ENCODE data around the gene ARMH3. TPM values are rescaled to one million over a fixed set of nuclear protein-coding genes. Genes with fewer than 3 reads are reported as not detected.

ARMH3 gene
- total RNA-seq, 1 donor from 2014 or later: 26.6 TPM

DNA sequence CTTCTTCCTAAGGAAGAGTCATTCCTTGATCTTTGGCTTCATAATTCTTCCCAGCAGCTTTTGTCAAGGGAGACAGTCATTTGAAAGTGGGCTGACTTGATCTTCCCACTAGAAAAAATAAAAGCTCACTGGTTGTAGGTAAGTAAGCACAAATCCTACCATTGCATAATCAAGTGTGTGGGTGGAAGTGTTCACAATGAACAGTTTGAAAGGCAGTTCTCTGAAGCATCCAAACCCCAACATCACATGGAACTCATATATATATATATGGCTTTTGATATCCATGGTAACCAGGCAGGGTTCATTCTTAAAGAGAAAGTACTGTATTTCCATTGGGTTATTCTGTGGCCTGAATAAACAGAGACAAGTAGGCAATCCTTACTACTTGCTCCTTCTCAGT is 51.6 kb downstream of the ARMH3 start:
- TF ChIP-seq, protein P1, sequence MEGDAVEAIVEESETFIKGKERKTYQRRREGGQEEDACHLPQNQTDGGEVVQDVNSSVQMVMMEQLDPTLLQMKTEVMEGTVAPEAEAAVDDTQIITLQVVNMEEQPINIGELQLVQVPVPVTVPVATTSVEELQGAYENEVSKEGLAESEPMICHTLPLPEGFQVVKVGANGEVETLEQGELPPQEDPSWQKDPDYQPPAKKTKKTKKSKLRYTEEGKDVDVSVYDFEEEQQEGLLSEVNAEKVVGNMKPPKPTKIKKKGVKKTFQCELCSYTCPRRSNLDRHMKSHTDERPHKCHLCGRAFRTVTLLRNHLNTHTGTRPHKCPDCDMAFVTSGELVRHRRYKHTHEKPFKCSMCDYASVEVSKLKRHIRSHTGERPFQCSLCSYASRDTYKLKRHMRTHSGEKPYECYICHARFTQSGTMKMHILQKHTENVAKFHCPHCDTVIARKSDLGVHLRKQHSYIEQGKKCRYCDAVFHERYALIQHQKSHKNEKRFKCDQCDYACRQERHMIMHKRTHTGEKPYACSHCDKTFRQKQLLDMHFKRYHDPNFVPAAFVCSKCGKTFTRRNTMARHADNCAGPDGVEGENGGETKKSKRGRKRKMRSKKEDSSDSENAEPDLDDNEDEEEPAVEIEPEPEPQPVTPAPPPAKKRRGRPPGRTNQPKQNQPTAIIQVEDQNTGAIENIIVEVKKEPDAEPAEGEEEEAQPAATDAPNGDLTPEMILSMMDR (IDR thresholded peaks at IDR 0.05; ENCODE audit: unreplicated experiment): no peak
- Mint-ChIP-seq H3K36me3 (peaks cover 29% of the 10 kb centered on the region), H3K9me3 (no peaks in the 10 kb centered on the region), H3K4me1 (no peaks in the 10 kb centered on the region), H3K27me3 (ENCODE audit: low read depth) (no peaks in the 10 kb centered on the region), H3K4me3 (no peak overlapping the region), H3K27ac (no peak overlapping the region)
- DNase-seq (ENCODE audit: low spot score in 2 of 2, unreplicated experiment in 2 of 2): no peak

DNA sequence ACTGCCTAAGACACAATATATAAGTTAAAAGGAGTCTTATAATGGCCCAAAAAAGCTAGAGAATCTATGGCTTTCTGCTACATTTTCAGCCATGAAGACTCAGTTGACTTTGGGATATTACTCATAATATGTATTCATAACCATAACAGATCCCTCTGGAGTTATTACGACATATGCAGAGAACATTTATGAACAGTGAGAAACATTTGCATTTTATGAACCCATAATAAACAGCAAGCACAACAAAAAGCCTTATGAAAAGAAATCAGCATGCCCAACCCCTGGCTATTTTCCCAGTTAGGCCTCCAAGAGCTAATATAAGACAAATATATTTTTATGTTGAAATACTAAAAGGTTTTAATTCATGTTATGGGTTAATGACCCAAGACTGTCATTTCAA is 52.4 kb downstream of the ARMH3 start:
- no peak for DNase-seq (ENCODE audit: low spot score in 2 of 2, unreplicated experiment in 2 of 2)

DNA sequence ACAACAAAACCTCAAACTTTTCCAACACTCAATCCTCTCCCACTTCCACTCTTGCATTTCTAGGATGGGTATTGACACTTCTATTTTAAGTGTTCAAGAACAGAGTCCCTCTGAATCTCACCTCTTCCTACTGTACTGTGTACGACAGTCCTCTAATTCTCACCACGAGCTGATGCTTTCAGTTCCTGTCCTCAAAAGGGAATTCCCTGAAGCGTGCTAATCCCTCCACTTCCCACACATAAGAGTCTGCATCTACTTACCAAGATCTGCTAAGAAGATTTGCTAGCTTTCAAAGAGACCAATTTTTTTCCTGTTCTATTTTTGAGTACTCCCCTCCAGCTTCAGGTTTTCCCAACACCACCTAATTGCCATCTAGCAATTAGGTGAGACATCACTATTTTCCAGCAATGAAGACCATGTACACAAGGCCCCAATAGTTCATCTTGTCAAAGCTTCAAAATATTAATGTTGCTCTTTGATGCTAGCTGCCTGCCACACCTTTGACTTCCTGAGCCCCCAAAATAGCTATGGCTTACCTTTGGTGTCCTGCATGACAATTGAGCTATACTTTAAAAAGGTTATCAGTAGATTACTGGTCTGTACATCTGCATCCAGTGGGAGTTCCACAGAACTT is 54.4 kb downstream of the ARMH3 start:
- Mint-ChIP-seq H3K36me3 (peaks cover 27% of the 10 kb centered on the region), H3K27ac (no peak overlapping the region), H3K9me3 (no peaks in the 10 kb centered on the region), H3K4me3 (no peak overlapping the region), H3K27me3 (ENCODE audit: low read depth) (no peaks in the 10 kb centered on the region), H3K4me1 (no peaks in the 10 kb centered on the region)
- no peak for DNase-seq (ENCODE audit: low spot score in 2 of 2, unreplicated experiment in 2 of 2)
- TF ChIP-seq, protein P1 (IDR thresholded peaks at IDR 0.05; ENCODE audit: unreplicated experiment): no peak

More for the DNA sequence above, 52.4 kb downstream of the ARMH3 start:
- TF ChIP-seq, protein P1 (IDR thresholded peaks at IDR 0.05; ENCODE audit: unreplicated experiment): no peak
- Mint-ChIP-seq H3K4me1 (no peaks in the 10 kb centered on the region), H3K9me3 (no peaks in the 10 kb centered on the region), H3K4me3 (no peak overlapping the region), H3K27me3 (ENCODE audit: low read depth) (no peaks in the 10 kb centered on the region), H3K27ac (no peak overlapping the region), H3K36me3 (peaks cover 30% of the 10 kb centered on the region)

DNA sequence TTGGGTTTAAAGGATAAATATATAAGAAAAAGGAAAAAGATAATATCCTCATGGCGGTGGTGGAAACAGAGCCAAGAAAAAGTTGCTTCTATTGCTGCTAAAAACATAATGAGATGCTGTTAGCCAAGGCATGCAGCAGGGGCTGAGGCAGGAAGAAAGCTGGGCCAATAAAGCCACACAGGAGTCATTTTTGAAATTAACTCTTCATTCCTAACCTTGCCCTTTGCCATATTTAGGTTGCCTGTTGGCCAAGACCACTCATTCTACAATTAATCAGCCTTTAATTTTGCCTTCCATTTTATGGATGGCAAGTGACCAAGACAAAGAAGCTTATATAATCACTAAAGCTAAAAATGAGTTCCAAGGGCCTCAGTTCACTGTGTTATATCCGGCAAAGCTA is 58.2 kb downstream of the ARMH3 start:
- H3K4me1 Mint-ChIP-seq: no peaks in the 10 kb centered on the region
- H3K27ac Mint-ChIP-seq: no peak overlapping the region

DNA sequence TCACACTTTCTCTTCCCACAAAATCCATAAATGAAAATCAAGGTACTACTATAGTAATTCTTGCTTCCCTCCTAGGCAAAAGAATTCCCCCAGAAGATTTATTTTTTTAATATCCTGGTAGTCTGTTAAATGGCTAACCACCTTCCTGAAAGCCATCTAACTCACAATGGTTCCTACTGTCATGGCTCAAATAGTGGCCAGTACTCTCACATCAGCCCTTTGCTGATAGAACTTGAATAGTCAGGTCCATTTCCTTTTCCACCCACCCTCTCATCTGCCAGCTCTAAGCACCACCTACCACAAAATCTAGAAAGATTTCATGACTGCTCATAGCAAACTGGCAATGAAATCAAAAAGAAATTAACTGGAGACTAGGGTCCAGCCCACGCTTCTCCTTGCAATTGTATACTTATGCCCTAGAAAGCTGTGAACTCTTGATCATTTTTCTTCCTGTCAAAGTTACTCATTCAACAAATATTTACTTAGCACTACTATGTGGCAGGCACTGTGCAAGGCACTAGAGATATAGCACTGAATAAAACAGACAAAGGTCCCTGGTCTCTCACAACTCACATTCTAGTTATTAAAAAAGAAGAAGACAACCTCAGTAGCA is 60.4 kb downstream of the ARMH3 start:
- H3K4me1 Mint-ChIP-seq: no peaks in the 10 kb centered on the region

More for the DNA sequence above, 58.2 kb downstream of the ARMH3 start:
- Mint-ChIP-seq H3K36me3 (peaks cover 29% of the 10 kb centered on the region), H3K9me3 (no peaks in the 10 kb centered on the region), H3K27me3 (ENCODE audit: low read depth) (no peaks in the 10 kb centered on the region), H3K4me3 (no peak overlapping the region)
- no peak for DNase-seq (ENCODE audit: low spot score in 2 of 2, unreplicated experiment in 2 of 2)
- TF ChIP-seq, protein P1 (IDR thresholded peaks at IDR 0.05; ENCODE audit: unreplicated experiment): no peak

More for the DNA sequence above, 60.4 kb downstream of the ARMH3 start:
- Mint-ChIP-seq H3K27ac (no peak overlapping the region), H3K4me3 (no peak overlapping the region), H3K27me3 (ENCODE audit: low read depth) (no peaks in the 10 kb centered on the region), H3K36me3 (peaks cover 31% of the 10 kb centered on the region), H3K9me3 (no peaks in the 10 kb centered on the region)
- no peak for DNase-seq (ENCODE audit: low spot score in 2 of 2, unreplicated experiment in 2 of 2)
- TF ChIP-seq, protein P1 (IDR thresholded peaks at IDR 0.05; ENCODE audit: unreplicated experiment): no peak
